IMR-90 (cell line): ENCODE data around the gene EEPD1.

Experiments used
- CEBPB ChIP-seq: IDR thresholded peaks from 2 replicates; pipeline ENCODE4 v1.6.1; 2012; ENCODE audit warnings: low read depth, low read length, improper control_type of control experiment
- CTCF ChIP-seq: conservative IDR thresholded peaks from 2 replicates; pipeline ENCODE4 v1.5.1; 2012; ENCODE audit warnings: mild to moderate bottlenecking, low read depth, low read length, improper control_type of control experiment
- ELK1 ChIP-seq: fragments of 150-350 bp; IDR thresholded peaks from 2 replicates; pipeline ENCODE4 v1.6.1; 2016; ENCODE audit warnings: low read depth, mild to moderate bottlenecking, low read length, moderate library complexity, borderline replicate concordance
- MXI1 ChIP-seq: IDR thresholded peaks from 2 replicates; pipeline ENCODE4 v1.6.1; 2012; ENCODE audit warnings: low read depth, mild to moderate bottlenecking, low read length, moderate library complexity, borderline replicate concordance
- POLR2A ChIP-seq: IDR thresholded peaks from 2 replicates; pipeline ENCODE4 v1.6.1; 2012; ENCODE audit warnings: mild to moderate bottlenecking, low read depth, low read length
- RAD21 ChIP-seq: IDR thresholded peaks from 2 replicates; pipeline ENCODE4 v1.6.1; 2012; ENCODE audit warnings: low read length, improper control_type of control experiment
- RFX5 ChIP-seq: IDR thresholded peaks from 2 replicates; pipeline ENCODE4 v1.8.0; 2012; ENCODE audit warnings: low read depth, mild to moderate bottlenecking, low read length, moderate library complexity
- SMC3 ChIP-seq: fragments of 150-350 bp; IDR thresholded peaks from 2 replicates; pipeline ENCODE4 v1.6.1; 2016; ENCODE audit warnings: low read depth, mild to moderate bottlenecking, antibody characterized with exemption, low read length, moderate library complexity

- TF ChIP-seq CEBPB (no peak), CTCF (no peak), POLR2A (no peak), SMC3 (no peak), ELK1 (no peak), MXI1 (no peak), RAD21 (no peak), RFX5 (no peak)
These were observed 35.2 kb downstream of the EEPD1 start for GRCh38 chr7:36188266-36188665.
